NCI-H345 treated with DMSO at 0.1 percent for 48 hours (cell line): ENCODE results near the gene BUD31.
"Not testable (repeated sequence)": the region's sequence is repeated elsewhere in the genome, so short reads cannot be mapped to it uniquely, and the experiment has no call there.

Experiments used
- DNase-seq: peaks from one replicate; lab custom pipeline; 2025; ENCODE audit not compliant: unreplicated experiment; lab: John Stamatoyannopoulos, UW

BUD31 gene

GRCh38 chr7:99397297-99397983, 11.3 kb upstream of the BUD31 start:
- no peak for DNase-seq

DNA sequence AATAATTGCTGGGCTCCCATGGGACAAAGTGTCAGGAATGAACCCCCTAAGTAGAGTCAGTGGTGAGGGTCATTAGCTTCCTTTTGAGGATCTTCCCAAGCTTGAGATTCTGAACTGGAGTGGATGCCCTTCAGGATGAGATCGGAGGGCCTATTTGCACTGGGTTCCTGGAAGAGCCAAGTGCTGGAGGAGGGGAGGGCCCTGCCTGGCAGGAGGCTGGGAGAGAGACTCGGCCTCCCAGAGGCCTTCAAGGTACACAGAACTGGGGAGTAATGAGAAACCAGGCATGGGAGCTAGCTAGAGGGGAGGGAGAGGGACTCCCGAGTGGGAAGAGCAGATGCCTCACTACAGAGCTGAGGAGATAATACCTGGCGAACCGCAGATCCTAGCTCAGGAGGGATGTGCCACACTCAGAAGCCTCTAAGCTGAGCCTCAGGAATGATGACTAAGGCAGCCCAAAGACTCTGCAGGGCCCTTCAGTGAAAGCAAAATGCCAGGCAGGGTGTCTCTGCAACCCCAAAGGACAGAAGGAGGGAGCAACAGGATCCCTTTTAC, 9.8 kb upstream of the BUD31 start:
- no peak for DNase-seq

DNA sequence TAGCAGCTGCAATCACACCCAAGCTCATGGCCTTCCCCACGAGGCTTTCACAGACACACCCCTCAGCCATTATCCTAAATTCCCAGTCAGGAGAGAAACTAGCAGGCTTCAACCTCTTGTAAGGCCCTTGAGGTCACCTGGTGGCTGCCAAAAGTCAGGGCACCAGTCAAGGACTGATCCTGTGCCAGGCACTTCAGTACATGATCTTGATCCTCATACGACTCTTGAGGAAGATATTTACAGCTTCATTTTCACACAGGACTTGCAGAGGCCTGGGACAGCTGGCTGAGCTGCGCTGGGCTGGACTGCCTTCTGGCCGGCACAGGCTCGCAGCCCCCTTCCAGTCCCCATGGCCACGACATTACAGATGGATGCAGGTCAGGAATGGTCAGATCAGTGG, 9.2 kb upstream of the BUD31 start:
- no peak for DNase-seq

DNA sequence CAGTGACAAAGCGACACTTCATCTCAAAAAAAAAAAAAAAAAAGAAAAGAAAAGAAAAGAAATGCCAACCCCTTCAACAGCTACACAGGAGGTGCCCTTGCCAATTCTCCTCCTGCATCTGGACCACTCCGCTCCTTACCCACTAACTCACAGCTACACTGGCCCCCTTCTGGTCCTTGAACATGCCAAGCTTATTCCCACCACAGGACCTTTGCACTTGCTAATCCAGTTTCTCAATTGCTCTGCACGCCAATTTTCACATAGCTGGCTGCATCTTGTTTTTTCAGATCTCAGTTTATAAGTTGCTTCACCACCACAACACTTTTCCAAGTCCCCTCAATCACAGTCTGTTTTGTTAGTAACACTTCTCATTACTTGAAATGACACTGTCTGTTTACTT, 5.9 kb upstream of the BUD31 start:
- no peak for DNase-seq

DNA sequence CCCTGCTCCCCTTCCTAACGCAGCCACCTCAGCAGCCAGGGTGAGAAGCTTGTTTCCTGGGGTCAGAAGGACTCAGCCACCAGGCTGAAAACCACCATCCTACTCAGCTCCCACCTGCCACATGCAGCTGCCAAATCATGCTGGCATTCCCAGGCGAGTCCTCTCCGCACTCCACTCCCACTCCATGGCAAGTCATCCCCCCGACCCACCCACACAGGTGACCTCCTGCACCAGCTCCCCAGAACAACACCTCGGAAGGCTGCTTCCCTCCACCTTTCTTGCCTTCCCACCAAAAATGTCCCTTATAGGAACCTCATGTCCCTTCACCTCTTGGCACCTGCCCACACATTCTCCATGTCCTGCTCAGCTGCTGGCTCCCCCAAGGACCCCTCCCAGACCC, 5.0 kb upstream of the BUD31 start:
- no peak for DNase-seq

DNA sequence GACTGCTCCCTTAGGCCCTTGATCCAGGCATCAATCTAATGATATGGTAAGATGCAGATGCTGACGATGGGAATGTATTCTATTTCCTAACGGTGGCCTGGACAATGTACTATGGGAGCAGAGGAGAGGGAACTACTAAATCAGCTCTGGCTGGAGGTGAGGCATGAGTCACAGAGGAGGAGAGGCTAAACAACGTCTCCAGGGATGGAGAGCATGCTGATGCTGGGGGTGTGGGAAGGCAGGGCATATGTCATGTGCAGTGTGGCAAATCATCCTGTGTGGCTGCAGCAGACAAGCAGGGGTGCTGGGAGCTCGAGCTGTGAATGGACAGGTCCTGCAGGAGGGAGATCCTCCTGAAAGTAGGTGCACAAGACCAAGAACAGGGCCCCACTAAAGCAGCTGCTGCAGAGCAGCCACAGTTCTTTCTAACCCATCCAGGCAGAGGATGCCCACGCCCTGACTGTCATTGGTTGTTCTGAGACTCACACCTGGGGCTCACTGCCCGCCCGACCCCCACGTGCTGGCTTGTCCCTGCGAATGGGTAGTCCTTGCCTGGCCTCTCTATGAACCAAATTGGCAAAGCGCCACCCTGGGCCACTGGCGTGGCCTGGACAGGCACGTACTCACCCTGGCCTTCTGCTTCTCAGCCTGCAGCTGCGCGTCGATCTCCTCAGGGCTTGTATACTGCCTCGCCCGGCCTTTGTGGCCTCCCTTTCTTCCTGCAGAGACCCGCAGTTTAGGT, 4.4 kb upstream of the BUD31 start:
- no peak for DNase-seq

- DNase-seq, result no peak
These were observed 3.8 kb upstream of the BUD31 start for GRCh38 chr7:99404977-99405320.

DNA sequence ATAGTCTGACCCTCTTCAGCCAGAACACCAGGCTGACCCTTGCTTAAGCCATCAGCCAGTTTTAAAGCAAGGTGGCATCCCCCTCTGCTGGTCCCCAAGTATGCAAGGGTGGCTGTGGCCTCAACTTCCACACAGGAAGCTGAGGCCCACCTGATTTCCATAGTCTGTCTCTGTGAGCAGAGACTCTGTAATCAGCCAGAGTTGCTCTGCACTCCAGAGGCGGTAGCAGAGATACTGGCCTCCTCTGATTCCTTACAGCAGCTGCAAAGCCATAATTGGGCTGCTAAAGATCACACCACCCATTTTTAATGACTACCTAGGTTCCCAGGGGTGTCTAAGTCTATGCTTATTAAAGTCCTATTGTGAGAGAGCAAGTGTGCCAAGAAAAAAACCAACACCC, 2.2 kb upstream of the BUD31 start:
- no peak for DNase-seq

DNA sequence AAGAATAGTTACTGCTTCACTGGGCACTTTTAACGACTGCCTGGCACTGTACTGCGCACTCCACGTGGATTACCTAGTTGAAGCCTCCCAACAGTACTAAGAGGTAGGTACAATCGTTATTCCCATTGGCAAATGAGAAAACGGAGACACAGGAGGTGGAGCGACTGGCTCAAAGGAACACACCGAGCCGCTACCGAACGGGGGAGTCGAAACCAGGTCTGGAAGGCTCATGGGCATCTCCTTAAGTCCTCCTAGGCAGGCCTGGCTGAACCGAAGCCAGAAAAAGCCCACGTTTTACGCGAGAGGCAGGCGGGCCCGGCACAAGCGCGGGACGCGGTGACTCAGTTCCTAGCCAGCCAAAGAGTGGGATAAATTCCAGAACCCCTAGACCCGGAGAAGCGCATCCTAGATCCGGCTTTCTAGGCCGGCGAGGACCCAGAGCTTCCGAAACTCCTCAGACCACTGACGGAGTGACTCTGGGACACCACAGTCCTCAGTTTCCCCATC, 844 bp upstream of the BUD31 start:
- no peak for DNase-seq

DNA sequence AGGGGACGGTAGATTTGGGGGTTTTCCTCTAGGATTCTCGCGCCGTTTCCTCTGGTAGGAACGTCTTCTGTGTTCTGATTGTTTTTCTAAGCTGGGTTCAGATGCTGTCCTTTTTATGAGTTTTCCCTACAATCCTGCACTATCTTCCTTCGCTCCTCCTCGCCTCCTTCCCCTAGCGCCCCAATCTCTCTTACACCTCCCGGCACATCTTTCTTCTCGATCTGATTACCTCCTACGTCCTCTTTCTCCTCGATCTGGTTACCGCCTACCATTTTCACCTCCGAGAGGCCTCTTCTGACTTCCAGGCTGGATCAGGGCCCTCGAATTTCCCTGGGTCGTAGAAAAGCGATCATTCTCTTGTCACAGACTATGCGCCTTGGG, 413 bp downstream of the BUD31 start:
- no peak for DNase-seq

DNA sequence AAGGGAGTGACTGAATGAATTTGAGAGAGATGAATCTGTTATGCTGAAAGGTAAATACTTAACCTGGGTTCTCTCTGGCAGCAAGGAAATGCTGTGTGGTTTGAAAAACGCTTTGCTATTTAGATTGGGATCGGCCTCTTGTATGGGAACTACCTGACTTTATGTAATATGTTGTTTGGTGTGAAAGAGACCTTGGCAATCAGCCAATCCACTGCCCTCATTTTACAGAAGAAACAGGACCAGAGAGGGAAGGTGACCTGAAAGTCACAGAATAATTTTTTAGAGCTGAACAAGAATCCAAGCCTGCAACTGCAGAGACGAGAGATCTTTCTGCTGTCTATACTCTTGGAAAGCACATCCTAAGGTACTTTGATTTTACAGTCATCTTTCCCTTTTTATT, 1.0 kb downstream of the BUD31 start:
- DNase-seq, result no peak

DNA sequence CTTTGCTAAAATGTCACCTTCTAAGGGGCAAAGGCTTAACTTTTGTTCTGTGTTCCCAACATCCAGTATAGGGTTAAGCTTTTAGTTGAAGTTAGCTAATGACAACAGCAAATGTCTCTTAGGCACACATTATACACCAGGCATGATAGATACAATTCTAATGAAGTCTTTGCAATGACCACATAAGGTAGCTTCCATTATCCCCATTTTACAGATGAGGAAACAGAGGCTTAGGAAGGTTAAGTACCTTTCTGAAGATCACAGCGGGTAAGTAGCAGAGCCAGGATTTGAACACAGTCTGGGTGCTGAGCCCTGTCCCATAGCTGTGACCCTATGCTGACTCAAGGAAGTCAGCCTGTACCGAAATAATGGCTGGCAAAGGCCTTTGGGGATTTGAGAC, 1.9 kb downstream of the BUD31 start:
- DNase-seq, result no peak

GRCh38 chr7:99415513-99416127, 6.9 kb downstream of the BUD31 start:
- DNase-seq, result not testable (repeated sequence)

GRCh38 chr7:99418260-99418659, 9.5 kb downstream of the BUD31 start:
- DNase-seq, result no peak

- DNase-seq, result no peak
These were observed 10.7 kb downstream of the BUD31 start for GRCh38 chr7:99419323-99420021.

DNA sequence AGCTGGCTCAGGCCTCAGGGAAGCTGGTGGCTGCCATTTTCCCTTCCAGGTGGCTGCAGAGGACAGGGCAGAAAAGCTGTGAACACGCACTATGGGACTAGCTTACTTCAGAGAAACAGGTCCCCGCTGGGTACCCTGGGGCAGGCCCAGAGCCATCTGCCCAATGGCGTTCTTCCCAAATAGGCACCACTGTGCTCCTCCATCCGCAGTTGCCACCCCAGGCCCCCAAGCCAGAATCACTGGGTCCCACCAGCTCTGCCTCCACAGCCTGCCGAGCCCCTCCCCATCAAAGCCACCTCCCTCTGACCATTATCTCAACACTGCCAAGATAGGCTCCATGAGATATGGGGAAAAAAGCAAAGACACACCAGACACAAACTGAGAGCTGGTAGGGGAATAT, 11.4 kb downstream of the BUD31 start:
- no peak for DNase-seq

DNA sequence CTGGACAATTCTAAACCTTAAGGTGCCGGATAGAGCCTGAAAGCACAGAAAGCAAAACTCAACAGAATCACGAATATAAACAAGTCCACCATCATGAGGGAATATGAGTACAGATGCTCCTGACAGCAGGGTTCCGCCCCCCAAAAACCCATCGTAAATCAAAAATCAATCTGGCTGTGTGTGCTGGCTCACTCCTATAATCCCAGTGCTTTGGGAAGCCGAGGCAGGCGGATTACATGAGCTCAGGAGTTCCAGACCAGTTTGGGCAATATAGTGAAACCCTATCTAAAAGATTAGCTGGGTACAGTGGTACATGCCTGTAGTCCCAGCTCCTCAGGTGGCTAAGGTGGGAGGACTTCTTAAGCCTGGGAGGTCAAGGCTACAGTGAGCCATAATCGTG, 12.2 kb downstream of the BUD31 start:
- DNase-seq, result no peak

- DNase-seq, result peak; percentile 42
These were observed 13.4 kb downstream of the BUD31 start for GRCh38 chr7:99422186-99422585.

GRCh38 chr7:99422625-99423024, 13.9 kb downstream of the BUD31 start:
- DNase-seq, result peak; percentile 44

- DNase-seq, result no peak
These were observed 16.4 kb downstream of the BUD31 start for GRCh38 chr7:99424932-99425730.
